ENCODE data around the gene TSPEAR. TPM values are rescaled to one million over a fixed set of nuclear protein-coding genes. Genes with fewer than 3 reads are reported as not detected.

The TSPEAR gene
- total RNA-seq, 1 experiment from 2014 or later: not detected

GRCh38 chr21:44473915-44474555, 237.3 kb downstream of the TSPEAR start:
- CTCF ChIA-PET: no interaction called here
- H3K36me3 Mint-ChIP-seq (ENCODE audit: insufficient read depth, unreplicated experiment): no peaks in the 10 kb centered on the region
- no peak overlapping the region for H3K4me3 Mint-ChIP-seq (ENCODE audit: low read depth, unreplicated experiment)
- H3K4me1 Mint-ChIP-seq (ENCODE audit: low read depth, unreplicated experiment): no peaks in the 10 kb centered on the region
- DNase-seq: no peak
- H3K27ac Mint-ChIP-seq (ENCODE audit: unreplicated experiment): no peak overlapping the region
- intact Hi-C loops (cut with micrococcal nuclease; ENCODE audit: unreplicated experiment): no loop called here
- TF ChIP-seq CTCF (IDR thresholded peaks at IDR 0.05; ENCODE audit: unreplicated experiment): no peak
- BruUV-seq (replicated peaks): no TSS peak
- H3K9me3 Mint-ChIP-seq (ENCODE audit: low read depth, unreplicated experiment): no peaks in the 10 kb centered on the region
- H3K27me3 Mint-ChIP-seq (ENCODE audit: unreplicated experiment): no peaks in the 10 kb centered on the region

GRCh38 chr21:44471996-44472395, 239.4 kb downstream of the TSPEAR start:
- no peak overlapping the region for H3K4me3 Mint-ChIP-seq (ENCODE audit: low read depth, unreplicated experiment)
- H3K9me3 Mint-ChIP-seq (ENCODE audit: low read depth, unreplicated experiment): peaks cover 1% of the 10 kb centered on the region
- no peaks in the 10 kb centered on the region for H3K36me3 Mint-ChIP-seq (ENCODE audit: insufficient read depth, unreplicated experiment)
- peaks cover under 1% of the 10 kb centered on the region for H3K27me3 Mint-ChIP-seq (ENCODE audit: unreplicated experiment)
- CTCF ChIA-PET: no interaction called here
- no peak overlapping the region for H3K27ac Mint-ChIP-seq (ENCODE audit: unreplicated experiment)
- no peaks in the 10 kb centered on the region for H3K4me1 Mint-ChIP-seq (ENCODE audit: low read depth, unreplicated experiment)
- no peak for TF ChIP-seq CTCF (IDR thresholded peaks at IDR 0.05; ENCODE audit: unreplicated experiment)
- DNase-seq: no peak
- BruUV-seq (replicated peaks): no TSS peak
- intact Hi-C loops (cut with micrococcal nuclease; ENCODE audit: unreplicated experiment): no loop called here

DNA sequence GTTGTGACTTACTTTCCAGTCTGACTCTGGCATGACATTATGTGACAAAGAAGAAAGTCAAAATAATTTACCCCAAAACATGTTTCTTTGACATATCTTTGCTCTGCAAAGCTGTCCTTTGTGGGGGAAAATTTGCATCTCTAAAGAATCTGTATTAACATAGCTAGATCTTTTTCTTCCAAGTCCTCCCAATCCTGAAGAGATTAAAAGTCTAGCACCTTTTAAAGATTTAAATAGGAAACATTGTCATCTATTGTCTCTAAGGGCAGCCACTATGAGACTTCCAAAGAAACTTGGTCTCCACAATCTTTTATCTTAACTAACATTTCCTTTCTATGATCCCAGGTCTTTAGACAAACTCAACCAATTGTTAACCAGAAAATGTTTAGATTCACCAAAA, 240.0 kb downstream of the TSPEAR start:
- no peak for TF ChIP-seq CTCF (IDR thresholded peaks at IDR 0.05; ENCODE audit: unreplicated experiment)
- CTCF ChIA-PET: no interaction called here
- no peak for DNase-seq
- intact Hi-C loops (cut with micrococcal nuclease; ENCODE audit: unreplicated experiment): no loop called here
- Mint-ChIP-seq H3K4me1 (ENCODE audit: low read depth, unreplicated experiment) (no peaks in the 10 kb centered on the region), H3K4me3 (ENCODE audit: low read depth, unreplicated experiment) (no peak overlapping the region), H3K9me3 (ENCODE audit: low read depth, unreplicated experiment) (peaks cover 2% of the 10 kb centered on the region), H3K27ac (ENCODE audit: unreplicated experiment) (no peak overlapping the region), H3K27me3 (ENCODE audit: unreplicated experiment) (peaks cover 7% of the 10 kb centered on the region), H3K36me3 (ENCODE audit: insufficient read depth, unreplicated experiment) (no peaks in the 10 kb centered on the region)
- BruUV-seq (replicated peaks): no TSS peak

DNA sequence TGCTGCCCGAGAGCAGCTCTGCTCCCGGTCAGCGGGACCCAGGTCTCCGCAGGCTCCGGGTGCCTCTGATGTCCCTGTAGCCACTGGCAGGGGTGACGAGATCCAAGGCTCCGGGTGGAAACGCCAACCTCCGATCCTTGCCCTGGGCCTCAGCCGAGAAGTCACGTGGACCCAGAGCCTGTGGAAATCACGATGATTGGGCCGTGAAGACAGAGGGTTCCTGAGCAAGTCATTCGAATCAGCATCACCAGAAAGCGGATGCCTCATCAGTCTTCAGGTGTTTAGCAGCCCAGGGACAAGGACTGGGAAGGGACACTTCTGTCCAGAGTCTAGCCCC, 243.5 kb downstream of the TSPEAR start:
- Mint-ChIP-seq H3K9me3 (ENCODE audit: low read depth, unreplicated experiment) (peaks cover 5% of the 10 kb centered on the region), H3K36me3 (ENCODE audit: insufficient read depth, unreplicated experiment) (no peaks in the 10 kb centered on the region), H3K4me3 (ENCODE audit: low read depth, unreplicated experiment) (no peak overlapping the region), H3K4me1 (ENCODE audit: low read depth, unreplicated experiment) (no peaks in the 10 kb centered on the region), H3K27me3 (ENCODE audit: unreplicated experiment) (peaks cover 33% of the 10 kb centered on the region), H3K27ac (ENCODE audit: unreplicated experiment) (no peak overlapping the region)
- BruUV-seq (replicated peaks): no TSS peak
- CTCF ChIA-PET: no interaction called here
- no peak for TF ChIP-seq CTCF (IDR thresholded peaks at IDR 0.05; ENCODE audit: unreplicated experiment)
- intact Hi-C loops (cut with micrococcal nuclease; ENCODE audit: unreplicated experiment): no loop called here
- DNase-seq: no peak

Data from Calu3 (cell line).